SK-N-MC (cell line): ENCODE results near the gene KCNK3.

Experiments used
- EZH2 ChIP-seq: fragments of 200-600 bp; sonication (generic); IDR thresholded peaks from one replicate; pipeline ENCODE4 v1.6.1; 2017; ENCODE audit warnings: antibody characterized with exemption
- POLR2AphosphoS5 ChIP-seq: IDR thresholded peaks from 2 replicates; pipeline ENCODE4 v1.6.1; 2012; ENCODE audit warnings: mild to moderate bottlenecking, low read depth, low read length, borderline replicate concordance

DNA sequence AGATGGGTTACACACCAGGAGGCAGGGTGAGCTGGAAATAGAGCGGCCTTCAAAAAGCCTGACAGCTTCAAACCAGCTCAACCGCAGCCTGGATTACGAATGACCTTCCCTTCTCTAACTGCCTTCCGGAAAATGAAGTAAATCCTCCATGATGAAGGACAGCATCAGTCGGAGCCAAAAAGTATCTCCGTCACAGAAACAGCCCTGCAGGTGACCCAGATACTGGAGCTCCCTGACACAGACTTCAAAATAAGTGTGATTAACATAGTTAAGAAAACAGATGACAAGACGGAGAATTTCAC, 41.1 kb upstream of the KCNK3 start:
- TF ChIP-seq POLR2AphosphoS5 (no peak), EZH2 (no peak)
